ENCODE results near the gene SLC22A23. TPM values are rescaled to one million over a fixed set of nuclear protein-coding genes. Genes with fewer than 3 reads are reported as not detected.

Gene SLC22A23
- total and polyA plus RNA-seq, 5 donors from 2014 or later = 0.24 to 6.3 (median 0.71) TPM

- no peak overlapping the region for H3K4me3 Mint-ChIP-seq
- H3K4me1 Mint-ChIP-seq = peaks cover 14 to 51% (median 33%) of the 10 kb centered on the region in 4 donors
- peaks cover 0 to 3% (median 0%) of the 10 kb centered on the region in 7 donors for H3K9me3 Mint-ChIP-seq
- H3K27ac ChIP-seq (ENCODE audit: insufficient read depth, low read length, poor library complexity, severe bottlenecking) = no peak overlapping the region
- H3K36me3 Mint-ChIP-seq = no peaks in the 10 kb centered on the region
- H3K27me3 ChIP-seq (ENCODE audit: control insufficient read depth, insufficient read depth, low read length) = no peaks in the 10 kb centered on the region
- H3K27ac Mint-ChIP-seq = no peak overlapping the region
- ATAC-seq (ENCODE audit: low read depth in 2 of 2) (no peak), DNase-seq (no peak)
- peaks cover 5% of the 10 kb centered on the region for H3K27me3 Mint-ChIP-seq
- H3K4me3 ChIP-seq (ENCODE audit: low read depth, low read length) = no peak overlapping the region
- H3K4me1 ChIP-seq (ENCODE audit: control insufficient read depth, insufficient read depth, low read length, poor library complexity, severe bottlenecking) = peaks cover 17% of the 10 kb centered on the region
- no peaks in the 10 kb centered on the region for H3K36me3 ChIP-seq (ENCODE audit: control insufficient read depth, insufficient read depth, low read length)
- no peaks in the 10 kb centered on the region for H3K9me3 ChIP-seq (ENCODE audit: control insufficient read depth in 2 of 2, low read length in 2 of 2)
Observed at GRCh38 chr6:3373597-3374203, 83.2 kb downstream of the SLC22A23 start.

- Mint-ChIP-seq H3K9me3 (peaks cover 0 to 3% (median 0%) of the 10 kb centered on the region in 7 donors), H3K36me3 (no peaks in the 10 kb centered on the region), H3K27ac (no peak overlapping the region), H3K4me3 (peak overlapping the region in 1 of 4 donors; percentile 80), H3K27me3 (peaks cover 5% of the 10 kb centered on the region), H3K4me1 (peaks cover 14 to 47% (median 30%) of the 10 kb centered on the region in 4 donors)
- ATAC-seq (ENCODE audit: low read depth in 2 of 2) = no peak
- no peak for DNase-seq
- Histone ChIP-seq H3K27me3 (ENCODE audit: control insufficient read depth, insufficient read depth, low read length) (no peaks in the 10 kb centered on the region), H3K27ac (ENCODE audit: insufficient read depth, low read length, poor library complexity, severe bottlenecking) (no peak overlapping the region), H3K4me3 (ENCODE audit: low read depth, low read length) (no peak overlapping the region), H3K9me3 (ENCODE audit: control insufficient read depth in 2 of 2, low read length in 2 of 2) (no peaks in the 10 kb centered on the region), H3K36me3 (ENCODE audit: control insufficient read depth, insufficient read depth, low read length) (no peaks in the 10 kb centered on the region), H3K4me1 (ENCODE audit: control insufficient read depth, insufficient read depth, low read length, poor library complexity, severe bottlenecking) (peaks cover 17% of the 10 kb centered on the region)
Observed at GRCh38 chr6:3372912-3373554, 83.8 kb downstream of the SLC22A23 start.

- Histone ChIP-seq H3K4me3 (ENCODE audit: low read depth, low read length) (no peak overlapping the region), H3K9me3 (ENCODE audit: control insufficient read depth in 2 of 2, low read length in 2 of 2) (no peaks in the 10 kb centered on the region), H3K36me3 (ENCODE audit: control insufficient read depth, insufficient read depth, low read length) (no peaks in the 10 kb centered on the region), H3K27me3 (ENCODE audit: control insufficient read depth, insufficient read depth, low read length) (no peaks in the 10 kb centered on the region), H3K27ac (ENCODE audit: insufficient read depth, low read length, poor library complexity, severe bottlenecking) (no peak overlapping the region), H3K4me1 (ENCODE audit: control insufficient read depth, insufficient read depth, low read length, poor library complexity, severe bottlenecking) (peaks cover 17% of the 10 kb centered on the region)
- Mint-ChIP-seq H3K4me3 (no peak overlapping the region), H3K27ac (peak overlapping the region; percentile 50 to 66 (median 62)), H3K9me3 (peaks cover 0 to 3% (median 0%) of the 10 kb centered on the region in 7 donors), H3K36me3 (no peaks in the 10 kb centered on the region), H3K27me3 (peaks cover 5% of the 10 kb centered on the region), H3K4me1 (peaks cover 14 to 40% (median 26%) of the 10 kb centered on the region in 4 donors)
- DNase-seq = no peak
- no peak for ATAC-seq (ENCODE audit: low read depth in 2 of 2)
Observed at GRCh38 chr6:3372184-3372846, 84.5 kb downstream of the SLC22A23 start.

GRCh38 chr6:3371222-3371949 is 85.5 kb downstream of the SLC22A23 start:
- DNase-seq = peak in 1 of 3 donors; percentile 6
- Mint-ChIP-seq H3K36me3 (no peaks in the 10 kb centered on the region), H3K27ac (peak overlapping the region in 2 of 3 donors; percentile 51 to 62)

GRCh38 chr6:3370361-3371221 is 86.3 kb downstream of the SLC22A23 start:
- Mint-ChIP-seq H3K27me3 (peaks cover 5% of the 10 kb centered on the region), H3K4me3 (peak overlapping the region; percentile 12 to 76 (median 28)), H3K9me3 (peaks cover 0 to 3% (median 0%) of the 10 kb centered on the region in 7 donors), H3K27ac (peak overlapping the region in 2 of 3 donors; percentile 51 to 62), H3K4me1 (peaks cover 14 to 34% (median 24%) of the 10 kb centered on the region in 4 donors), H3K36me3 (no peaks in the 10 kb centered on the region)
- ATAC-seq (ENCODE audit: low read depth in 2 of 2) (peak in 1 of 2 donors; percentile 52), DNase-seq (peak in 2 of 3 donors; percentile 22 to 47)
- no peaks in the 10 kb centered on the region for H3K36me3 ChIP-seq (ENCODE audit: control insufficient read depth, insufficient read depth, low read length)
- no peaks in the 10 kb centered on the region for H3K27me3 ChIP-seq (ENCODE audit: control insufficient read depth, insufficient read depth, low read length)
- peak overlapping the region; percentile 45 for H3K27ac ChIP-seq (ENCODE audit: insufficient read depth, low read length, poor library complexity, severe bottlenecking)
- no peaks in the 10 kb centered on the region for H3K9me3 ChIP-seq (ENCODE audit: control insufficient read depth in 2 of 2, low read length in 2 of 2)
- peak overlapping the region; percentile 29 for H3K4me3 ChIP-seq (ENCODE audit: low read depth, low read length)
- H3K4me1 ChIP-seq (ENCODE audit: control insufficient read depth, insufficient read depth, low read length, poor library complexity, severe bottlenecking) = peaks cover 17% of the 10 kb centered on the region

More at GRCh38 chr6:3371222-3371949, 85.5 kb downstream of the SLC22A23 start:
- peaks cover 5% of the 10 kb centered on the region for H3K27me3 Mint-ChIP-seq
- Histone ChIP-seq H3K27ac (ENCODE audit: insufficient read depth, low read length, poor library complexity, severe bottlenecking) (peak overlapping the region; percentile 45), H3K36me3 (ENCODE audit: control insufficient read depth, insufficient read depth, low read length) (no peaks in the 10 kb centered on the region), H3K4me1 (ENCODE audit: control insufficient read depth, insufficient read depth, low read length, poor library complexity, severe bottlenecking) (peaks cover 17% of the 10 kb centered on the region), H3K4me3 (ENCODE audit: low read depth, low read length) (peak overlapping the region; percentile 13), H3K27me3 (ENCODE audit: control insufficient read depth, insufficient read depth, low read length) (no peaks in the 10 kb centered on the region), H3K9me3 (ENCODE audit: control insufficient read depth in 2 of 2, low read length in 2 of 2) (no peaks in the 10 kb centered on the region)
- H3K9me3 Mint-ChIP-seq = peaks cover 0 to 3% (median 0%) of the 10 kb centered on the region in 7 donors
- peaks cover 14 to 35% (median 24%) of the 10 kb centered on the region in 4 donors for H3K4me1 Mint-ChIP-seq
- peak overlapping the region in 3 of 4 donors; percentile 12 to 76 (median 30) for H3K4me3 Mint-ChIP-seq
- no peak for ATAC-seq (ENCODE audit: low read depth in 2 of 2)

GRCh38 chr6:3369985-3370360 is 86.9 kb downstream of the SLC22A23 start:
- Histone ChIP-seq H3K4me3 (ENCODE audit: low read depth, low read length) (no peak overlapping the region), H3K27ac (ENCODE audit: insufficient read depth, low read length, poor library complexity, severe bottlenecking) (peak overlapping the region; percentile 45), H3K36me3 (ENCODE audit: control insufficient read depth, insufficient read depth, low read length) (no peaks in the 10 kb centered on the region), H3K27me3 (ENCODE audit: control insufficient read depth, insufficient read depth, low read length) (no peaks in the 10 kb centered on the region), H3K4me1 (ENCODE audit: control insufficient read depth, insufficient read depth, low read length, poor library complexity, severe bottlenecking) (peaks cover 17% of the 10 kb centered on the region), H3K9me3 (ENCODE audit: control insufficient read depth in 2 of 2, low read length in 2 of 2) (no peaks in the 10 kb centered on the region)
- ATAC-seq (ENCODE audit: low read depth in 2 of 2) (no peak), DNase-seq (no peak)
- peaks cover 0 to 3% (median 0%) of the 10 kb centered on the region in 7 donors for H3K9me3 Mint-ChIP-seq
- H3K4me3 Mint-ChIP-seq = peak overlapping the region in 2 of 4 donors; percentile 12 to 76
- H3K27ac Mint-ChIP-seq = peak overlapping the region in 2 of 3 donors; percentile 51 to 62
- H3K27me3 Mint-ChIP-seq = peaks cover 9% of the 10 kb centered on the region
- H3K36me3 Mint-ChIP-seq = no peaks in the 10 kb centered on the region
- peaks cover 14 to 34% (median 24%) of the 10 kb centered on the region in 4 donors for H3K4me1 Mint-ChIP-seq
